OCI-LY3 (cell line): ENCODE data around the gene SV2B.

ENCODE experiments used
- H2AFZ ChIP-seq: fragments of 200-600, 300-600 bp; shearing (Covaris generic); 2 replicates; pipeline ENCODE4 v1.6.0; 2014; ENCODE audit warnings: antibody characterized with exemption, low read depth, low read length
- H3K27ac ChIP-seq: fragments of 200-600, 300-600 bp; sonication (generic); 2 replicates; pipeline ENCODE4 v1.5.1; 2014; ENCODE audit warnings: mild to moderate bottlenecking, low read length, moderate library complexity, mixed read lengths
- H3K27me3 ChIP-seq: fragments of 200-600, 300-600 bp; sonication (generic); 2 replicates; pipeline ENCODE4 v1.6.1; 2014; ENCODE audit warnings: low read depth, low read length, mixed read lengths
- H3K36me3 ChIP-seq: fragments of 200-600, 300-600 bp; sonication (generic); replicated peaks from 2 replicates; pipeline ENCODE3; 2014; ENCODE audit warnings: low read depth, low read length, mixed read lengths
- H3K4me1 ChIP-seq: fragments of 300-600, 200-600 bp; sonication (generic); 2 replicates; pipeline ENCODE4 v1.6.1; 2014; ENCODE audit warnings: low read length, mixed read lengths
- H3K4me2 ChIP-seq: fragments of 200-600, 300-600 bp; sonication (generic); 2 replicates; pipeline ENCODE4 v1.6.1; 2014; ENCODE audit warnings: low read length, mixed read lengths
- H3K4me3 ChIP-seq: fragments of 300-600, 200-600 bp; sonication (generic); 2 replicates; pipeline ENCODE4 v1.5.1; 2014; ENCODE audit warnings: antibody characterized with exemption, mild to moderate bottlenecking, low read length, moderate library complexity
- H3K79me2 ChIP-seq: fragments of 300-600, 200-600 bp; shearing (Covaris generic); 2 replicates; pipeline ENCODE4 v1.6.1; 2014; ENCODE audit warnings: mild to moderate bottlenecking, low read length, mixed read lengths
- H3K9ac ChIP-seq: fragments of 300-600, 200-600 bp; shearing (Covaris generic); 2 replicates; pipeline ENCODE4 v1.6.0; 2014; ENCODE audit warnings: mild to moderate bottlenecking, low read length, moderate library complexity
- H3K9me3 ChIP-seq: fragments of 200-600, 300-600 bp; shearing (Covaris generic); 2 replicates; pipeline ENCODE4 v1.6.1; 2014; ENCODE audit warnings: low read length, mixed read lengths; ENCODE audit not compliant: insufficient read depth
- H4K20me1 ChIP-seq: fragments of 200-600, 300-600 bp; sonication (generic); 2 replicates; pipeline ENCODE4 v1.6.1; 2016; ENCODE audit warnings: low read length, mixed read lengths; ENCODE audit not compliant: insufficient read depth
- CTCF ChIP-seq: fragments of 200-600, 300-600 bp; sonication (generic); IDR thresholded peaks from 2 replicates; pipeline ENCODE4 v1.5.1; 2014; ENCODE audit warnings: antibody characterized with exemption, low read length, low read depth
- EZH2phosphoT487 ChIP-seq: fragments of 200-600 bp; shearing (Covaris generic); IDR thresholded peaks from 2 replicates; pipeline ENCODE4 v1.6.1; 2018; ENCODE audit warnings: antibody characterized with exemption, mixed run types, low read depth

SV2B gene

GRCh38 chr15:91196127-91196526 is 96.1 kb downstream of the SV2B start:
- no peaks in the 10 kb centered on the region for H4K20me1 ChIP-seq
- no peaks in the 10 kb centered on the region for H3K4me1 ChIP-seq
- no peak overlapping the region for H3K4me2 ChIP-seq
- no peaks in the 10 kb centered on the region for H3K79me2 ChIP-seq
- TF ChIP-seq EZH2phosphoT487 (no peak), CTCF (no peak)
- peaks cover 27% of the 10 kb centered on the region for H3K27me3 ChIP-seq
- no peak overlapping the region for H3K27ac ChIP-seq
- H2AFZ ChIP-seq: no peak overlapping the region
- H3K4me3 ChIP-seq: no peak overlapping the region
- no peaks in the 10 kb centered on the region for H3K36me3 ChIP-seq
- no peaks in the 10 kb centered on the region for H3K9me3 ChIP-seq
- H3K9ac ChIP-seq: no peak overlapping the region

GRCh38 chr15:91196768-91197167 is 96.7 kb downstream of the SV2B start:
- Histone ChIP-seq H4K20me1 (no peaks in the 10 kb centered on the region), H3K9ac (no peak overlapping the region), H3K4me2 (no peak overlapping the region), H3K36me3 (no peaks in the 10 kb centered on the region), H3K79me2 (no peaks in the 10 kb centered on the region), H3K27ac (no peak overlapping the region), H2AFZ (no peak overlapping the region), H3K27me3 (peaks cover 28% of the 10 kb centered on the region), H3K9me3 (no peaks in the 10 kb centered on the region), H3K4me1 (no peaks in the 10 kb centered on the region), H3K4me3 (no peak overlapping the region)
- TF ChIP-seq EZH2phosphoT487: no peak

- no peak overlapping the region for H3K9ac ChIP-seq
- no peaks in the 10 kb centered on the region for H3K79me2 ChIP-seq
- no peak overlapping the region for H3K4me2 ChIP-seq
- no peaks in the 10 kb centered on the region for H3K36me3 ChIP-seq
- H4K20me1 ChIP-seq: no peaks in the 10 kb centered on the region
- no peaks in the 10 kb centered on the region for H3K9me3 ChIP-seq
- peaks cover 22% of the 10 kb centered on the region for H3K27me3 ChIP-seq
- no peak overlapping the region for H2AFZ ChIP-seq
- no peaks in the 10 kb centered on the region for H3K4me1 ChIP-seq
- TF ChIP-seq CTCF: no peak
- no peak for TF ChIP-seq EZH2phosphoT487
- H3K4me3 ChIP-seq: no peak overlapping the region
- H3K27ac ChIP-seq: no peak overlapping the region
Measured at GRCh38 chr15:91199511-91199910, 99.5 kb downstream of the SV2B start.

- TF ChIP-seq EZH2phosphoT487 (no peak), CTCF (no peak)
- Histone ChIP-seq H3K9ac (no peak overlapping the region), H3K9me3 (no peaks in the 10 kb centered on the region)
Measured at GRCh38 chr15:91200101-91200754, 100.2 kb downstream of the SV2B start.

More at GRCh38 chr15:91200101-91200754, 100.2 kb downstream of the SV2B start:
- no peaks in the 10 kb centered on the region for H3K79me2 ChIP-seq
- H3K36me3 ChIP-seq: no peaks in the 10 kb centered on the region
- H3K4me2 ChIP-seq: no peak overlapping the region
- H4K20me1 ChIP-seq: no peaks in the 10 kb centered on the region
- H3K27ac ChIP-seq: no peak overlapping the region
- H3K4me1 ChIP-seq: no peaks in the 10 kb centered on the region
- H3K27me3 ChIP-seq: peaks cover 24% of the 10 kb centered on the region
- H2AFZ ChIP-seq: no peak overlapping the region
- no peak overlapping the region for H3K4me3 ChIP-seq
